Adipocyte (in vitro differentiated cells): ENCODE measurements around the gene ZFHX3.

Source experiments
- DNase-seq: peaks from one replicate; pipeline ENCODE4 v3.0.0-alpha.2; 2015; ENCODE audit warnings: low read depth
- H3K27me3 ChIP-seq: replicated peaks from 2 replicates; pipeline ENCODE4 v1.7.0; 2013; ENCODE audit warnings: mild to moderate bottlenecking, low read length, moderate library complexity; ENCODE audit not compliant: control insufficient read depth, insufficient read depth
- H3K36me3 ChIP-seq: 2 replicates; pipeline ENCODE4 v1.7.0; 2013; ENCODE audit warnings: low read length, mild to moderate bottlenecking, moderate library complexity; ENCODE audit not compliant: control insufficient read depth, insufficient read depth, severe bottlenecking
- H3K4me1 ChIP-seq: 2 replicates; pipeline ENCODE4 v1.7.0; 2013; ENCODE audit warnings: mild to moderate bottlenecking, low read length, moderate library complexity; ENCODE audit not compliant: control insufficient read depth, insufficient read depth
- H3K4me3 ChIP-seq: 2 replicates; pipeline ENCODE4 v1.7.0; 2013; ENCODE audit warnings: mild to moderate bottlenecking, low read length, moderate library complexity
- H3K9ac ChIP-seq: 2 replicates; pipeline ENCODE4 v1.7.0; 2013; ENCODE audit warnings: mild to moderate bottlenecking, low read length, moderate library complexity
- H3K9me3 ChIP-seq: 2 replicates; pipeline ENCODE4 v1.7.0; 2013; ENCODE audit warnings: mild to moderate bottlenecking, low read length, moderate library complexity; ENCODE audit not compliant: control insufficient read depth

Gene ZFHX3

DNA sequence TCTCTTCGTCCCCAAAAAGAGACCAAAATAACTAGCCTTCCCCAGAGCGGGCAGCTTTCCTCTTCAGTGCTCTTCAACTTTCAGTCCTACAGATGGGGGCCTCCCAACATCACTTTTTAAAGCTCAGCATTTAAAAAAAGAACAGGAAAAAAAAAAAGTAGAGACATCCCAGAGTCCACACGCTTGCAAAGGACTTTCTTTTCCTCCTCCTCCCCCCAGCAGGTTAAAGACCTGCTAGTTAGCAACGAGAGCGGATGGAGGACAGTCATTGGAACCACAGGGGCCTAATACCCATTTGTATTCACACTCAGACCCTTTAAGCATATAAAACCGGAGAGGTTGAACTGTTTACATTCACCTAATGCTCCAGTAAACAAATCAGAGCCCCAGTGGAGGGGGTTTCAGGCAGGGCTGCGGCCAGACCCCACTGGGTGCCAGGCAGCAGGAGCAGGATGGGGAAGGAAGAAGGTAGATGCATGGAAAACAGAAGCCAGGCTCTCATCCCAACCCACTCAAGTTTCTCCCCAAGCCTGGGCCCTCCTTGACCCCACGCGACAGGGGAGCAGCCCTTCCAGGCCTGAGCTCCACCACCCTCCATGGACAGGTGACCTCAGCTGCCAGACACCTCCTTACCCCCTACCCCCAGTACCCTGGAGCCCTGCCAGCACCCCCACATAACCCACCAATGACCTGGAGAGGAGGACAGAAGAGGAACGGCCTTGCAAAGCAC, 15.2 kb downstream of the ZFHX3 start:
- Histone ChIP-seq H3K9ac (no peak overlapping the region), H3K4me1 (no peaks in the 10 kb centered on the region), H3K36me3 (no peaks in the 10 kb centered on the region), H3K27me3 (no peaks in the 10 kb centered on the region), H3K4me3 (no peak overlapping the region), H3K9me3 (no peaks in the 10 kb centered on the region)
- no peak for DNase-seq

DNA sequence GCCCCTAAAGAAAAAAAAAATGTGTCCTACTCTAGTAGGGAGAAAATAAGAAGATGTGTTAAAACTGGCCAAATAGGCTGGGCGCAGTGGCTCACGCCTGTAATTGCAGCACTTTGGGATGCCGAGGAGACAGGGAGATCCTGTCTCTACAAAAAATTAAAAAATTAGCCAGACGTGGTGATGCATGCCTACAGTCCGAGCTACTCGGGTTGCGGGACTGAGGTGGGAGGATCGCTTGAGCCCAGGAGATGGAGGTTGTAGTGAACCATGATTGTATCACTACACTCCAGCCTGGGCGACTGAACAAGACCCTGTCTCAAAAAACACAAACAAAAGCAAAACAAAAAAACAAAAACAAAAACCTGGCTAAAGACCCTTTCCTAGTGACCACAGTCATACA, 15.9 kb downstream of the ZFHX3 start:
- no peaks in the 10 kb centered on the region for H3K36me3 ChIP-seq
- no peaks in the 10 kb centered on the region for H3K27me3 ChIP-seq
- no peaks in the 10 kb centered on the region for H3K4me1 ChIP-seq
- no peak overlapping the region for H3K9ac ChIP-seq
- DNase-seq: no peak
- no peaks in the 10 kb centered on the region for H3K9me3 ChIP-seq
- H3K4me3 ChIP-seq: no peak overlapping the region

DNA sequence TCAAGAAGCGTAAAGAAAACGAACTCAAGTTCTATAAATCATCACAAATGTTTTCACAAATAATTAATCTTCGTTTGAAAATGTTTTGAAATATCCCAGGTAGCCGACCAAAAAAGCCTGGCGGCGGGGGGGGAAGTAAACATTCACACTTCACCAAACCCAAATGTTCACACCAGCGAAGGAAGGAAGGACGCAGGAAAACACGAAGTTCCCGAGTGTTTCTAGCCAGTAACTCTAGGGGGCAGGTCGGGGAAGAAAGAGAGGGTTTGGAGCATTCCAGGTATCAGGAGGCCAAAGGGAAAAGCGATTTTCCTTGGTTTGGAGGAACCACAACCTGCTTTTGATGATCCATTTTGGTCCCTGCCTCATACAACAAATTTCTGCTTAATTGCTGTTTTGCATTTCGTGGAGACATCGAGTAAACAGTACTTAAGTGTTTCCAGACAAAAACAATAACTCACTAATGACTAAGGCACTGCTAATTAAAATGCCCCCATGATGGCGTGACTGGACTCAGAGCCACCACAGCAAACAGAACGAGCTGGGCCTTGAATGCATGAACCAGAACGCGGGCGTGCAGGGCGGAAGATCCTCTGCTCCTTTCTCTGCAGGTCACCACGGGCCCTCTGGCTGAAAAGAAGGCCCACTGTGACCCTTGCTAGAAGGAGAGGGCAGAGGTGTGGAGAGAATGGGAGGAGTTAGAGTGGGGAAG, 16.6 kb downstream of the ZFHX3 start:
- DNase-seq: peak; percentile 51
- H3K27me3 ChIP-seq: no peaks in the 10 kb centered on the region
- no peaks in the 10 kb centered on the region for H3K9me3 ChIP-seq
- no peak overlapping the region for H3K9ac ChIP-seq
- no peaks in the 10 kb centered on the region for H3K36me3 ChIP-seq
- no peaks in the 10 kb centered on the region for H3K4me1 ChIP-seq
- H3K4me3 ChIP-seq: no peak overlapping the region

DNA sequence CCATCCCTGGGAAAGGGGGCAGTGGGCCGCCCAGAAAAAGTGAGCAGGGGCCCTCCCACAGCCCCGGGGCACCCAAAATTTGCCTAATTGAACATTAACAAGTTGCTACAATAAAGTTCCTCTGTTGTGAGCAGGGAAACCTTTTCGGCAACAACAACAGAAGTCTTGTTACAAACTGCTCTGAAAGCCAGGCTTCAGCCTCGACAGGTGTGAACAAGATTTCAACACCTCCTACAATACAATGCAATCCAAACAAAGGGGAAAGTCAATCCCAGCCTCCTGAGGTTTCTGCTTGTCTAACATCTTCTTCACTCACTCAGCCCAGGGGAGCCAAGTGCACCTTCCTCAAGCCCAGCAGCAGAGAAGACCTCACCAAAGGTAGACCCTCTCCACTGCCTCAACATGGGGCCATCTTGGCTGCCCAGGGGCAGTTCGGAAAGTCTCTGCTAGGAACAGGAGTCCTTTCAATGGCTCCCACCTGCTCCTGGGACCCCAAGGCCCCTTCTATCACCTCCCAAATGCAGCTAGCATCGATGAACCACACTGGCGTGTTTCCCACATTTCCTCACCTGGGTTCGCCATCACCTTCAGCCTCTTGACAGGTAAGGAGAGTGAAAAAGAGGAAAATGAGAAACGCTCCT, 19.1 kb downstream of the ZFHX3 start:
- no peak for DNase-seq
- Histone ChIP-seq H3K36me3 (no peaks in the 10 kb centered on the region), H3K4me3 (no peak overlapping the region), H3K9me3 (no peaks in the 10 kb centered on the region), H3K27me3 (no peaks in the 10 kb centered on the region), H3K9ac (no peak overlapping the region), H3K4me1 (peaks cover 18% of the 10 kb centered on the region)

DNA sequence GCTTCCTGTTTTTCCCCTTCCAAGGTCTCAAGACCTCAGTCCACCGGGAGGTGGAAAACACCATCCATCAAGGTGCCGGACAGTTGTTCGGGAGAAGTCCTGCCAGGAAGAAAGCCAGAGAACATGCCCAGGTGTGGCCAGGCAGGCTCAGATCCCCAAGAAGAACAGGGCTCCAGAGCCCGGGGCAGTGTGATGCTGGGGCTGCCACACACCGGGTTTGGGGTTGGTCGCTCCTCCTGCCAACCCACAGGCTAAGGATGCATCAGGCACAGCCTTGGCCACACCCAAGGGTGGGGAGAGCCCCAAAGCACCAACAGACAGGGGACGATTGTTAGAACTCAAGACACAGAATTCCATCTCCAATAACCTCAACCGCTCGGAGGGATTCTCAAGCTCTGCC, 19.7 kb downstream of the ZFHX3 start:
- Histone ChIP-seq H3K36me3 (no peaks in the 10 kb centered on the region), H3K4me3 (no peak overlapping the region), H3K27me3 (no peaks in the 10 kb centered on the region), H3K9me3 (no peaks in the 10 kb centered on the region), H3K4me1 (peaks cover 18% of the 10 kb centered on the region), H3K9ac (no peak overlapping the region)
- DNase-seq: no peak

DNA sequence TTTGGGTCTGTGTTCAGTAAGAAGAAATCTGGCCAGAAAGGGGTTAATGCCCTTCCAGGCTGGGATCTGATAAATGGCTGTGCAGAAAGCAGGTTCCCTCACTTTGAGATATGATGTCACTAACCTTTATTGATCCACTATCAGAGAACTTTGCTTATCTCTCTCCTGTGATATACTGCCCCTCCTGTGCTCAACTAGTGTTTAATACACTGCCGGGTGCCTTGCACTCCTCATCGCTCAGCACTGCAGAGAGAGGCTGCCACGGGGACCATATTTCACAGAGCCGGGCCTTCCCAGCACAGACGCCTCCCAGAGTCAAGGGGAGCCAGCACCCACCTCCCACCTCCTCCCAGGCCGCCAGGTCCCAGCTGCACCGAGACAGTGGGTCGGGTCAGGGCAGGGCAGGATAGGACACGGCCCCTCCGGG, 20.2 kb downstream of the ZFHX3 start:
- Histone ChIP-seq H3K4me1 (peaks cover 18% of the 10 kb centered on the region), H3K4me3 (no peak overlapping the region), H3K36me3 (no peaks in the 10 kb centered on the region), H3K9ac (no peak overlapping the region), H3K9me3 (no peaks in the 10 kb centered on the region), H3K27me3 (no peaks in the 10 kb centered on the region)
- no peak for DNase-seq

DNA sequence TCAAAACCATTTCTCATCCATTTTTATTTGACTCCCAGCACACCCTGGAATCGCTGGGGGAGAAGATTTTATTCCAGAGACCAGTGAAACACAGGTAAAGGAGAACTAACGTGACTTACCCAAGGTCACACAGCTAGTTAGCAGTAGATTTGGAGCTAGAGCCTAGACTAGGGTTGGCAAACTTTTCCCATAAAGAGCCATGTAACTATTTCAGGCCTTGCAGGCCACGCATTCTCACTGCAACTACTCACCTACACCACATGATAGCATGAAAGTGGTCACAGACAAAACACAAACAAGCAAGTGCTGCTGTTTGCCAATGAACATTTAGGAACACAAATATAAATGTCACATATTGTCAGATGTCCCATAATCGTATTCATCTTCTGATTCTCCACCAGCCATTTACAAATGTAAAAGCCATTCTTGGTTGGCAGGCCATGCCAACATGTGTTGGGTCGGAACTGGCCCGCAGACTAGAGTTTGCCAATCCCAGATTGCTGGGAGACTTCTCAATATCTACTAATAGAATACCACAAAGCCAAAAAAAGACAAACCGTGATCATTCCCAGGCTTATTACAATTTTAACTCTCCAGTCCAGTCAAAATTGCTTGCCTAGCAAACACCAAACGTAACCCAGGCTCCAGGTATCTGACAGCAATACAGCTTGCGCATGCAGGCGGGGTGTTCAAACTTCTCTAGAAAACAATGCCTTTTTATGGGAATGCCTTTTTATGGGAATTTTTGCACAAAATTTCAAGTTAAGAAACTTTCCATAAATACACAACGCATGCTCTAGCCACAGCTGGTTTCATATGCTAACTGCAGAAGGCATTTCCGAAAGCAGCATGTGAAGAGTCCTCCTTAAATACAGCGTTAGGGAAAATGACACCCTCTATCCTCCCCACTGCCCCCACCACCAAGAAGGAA, 20.9 kb downstream of the ZFHX3 start:
- Histone ChIP-seq H3K9ac (no peak overlapping the region), H3K9me3 (no peaks in the 10 kb centered on the region), H3K27me3 (no peaks in the 10 kb centered on the region), H3K4me3 (no peak overlapping the region), H3K36me3 (no peaks in the 10 kb centered on the region), H3K4me1 (peaks cover 18% of the 10 kb centered on the region)
- no peak for DNase-seq

DNA sequence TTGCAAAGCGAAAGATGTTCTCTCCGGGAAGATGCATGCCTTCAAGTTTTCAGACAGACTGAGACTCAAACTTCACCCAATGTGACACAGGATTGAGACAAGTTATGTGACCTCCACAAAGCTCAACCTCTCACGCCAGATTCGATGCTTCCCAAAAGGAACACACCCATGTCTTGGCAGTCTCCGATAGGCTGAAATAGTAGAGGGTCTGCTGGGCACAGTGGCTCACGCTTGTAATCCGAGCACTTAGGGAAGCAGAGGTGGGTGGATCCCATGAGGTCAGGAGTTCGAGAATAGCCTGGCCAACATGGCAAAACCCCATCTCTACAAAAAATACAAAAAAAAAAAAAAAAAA, 22.1 kb downstream of the ZFHX3 start:
- no peaks in the 10 kb centered on the region for H3K27me3 ChIP-seq
- H3K4me3 ChIP-seq: no peak overlapping the region
- DNase-seq: no peak
- H3K9me3 ChIP-seq: no peaks in the 10 kb centered on the region
- no peak overlapping the region for H3K9ac ChIP-seq
- H3K36me3 ChIP-seq: no peaks in the 10 kb centered on the region
- H3K4me1 ChIP-seq: peaks cover 21% of the 10 kb centered on the region

DNA sequence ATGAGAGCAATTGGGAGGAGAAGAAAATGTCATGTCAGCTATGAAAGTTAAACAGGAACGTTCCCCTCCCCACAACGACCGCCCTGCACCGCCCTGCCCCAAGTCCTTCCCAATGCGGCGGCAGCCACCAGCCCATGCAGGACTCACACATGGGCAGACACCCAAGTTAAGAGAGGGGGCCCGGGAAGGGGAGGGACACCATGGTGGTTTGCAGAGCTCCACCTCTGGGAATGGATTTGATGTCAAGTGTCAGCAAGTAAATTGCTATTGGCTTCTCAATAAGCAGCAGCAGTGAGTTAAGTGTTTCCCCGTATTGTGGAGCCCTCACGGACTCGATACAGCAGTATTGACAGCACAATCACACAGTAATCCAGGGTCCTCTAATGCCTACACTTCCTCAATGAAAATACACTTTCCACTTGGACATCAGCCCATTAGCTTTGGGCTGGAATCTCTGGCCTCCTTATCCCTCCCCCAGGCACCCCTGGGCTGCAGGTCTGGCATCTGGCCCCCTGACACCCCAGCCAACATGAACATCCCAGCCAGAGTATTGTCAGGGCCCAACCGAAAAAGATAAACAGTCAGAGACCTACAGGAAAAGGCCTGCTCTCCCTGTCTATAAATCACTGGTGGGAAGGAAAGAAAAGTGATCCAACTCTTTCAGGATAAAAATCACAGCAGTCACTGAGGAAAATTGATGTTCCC, 22.6 kb downstream of the ZFHX3 start:
- DNase-seq: no peak
- no peaks in the 10 kb centered on the region for H3K27me3 ChIP-seq

DNA sequence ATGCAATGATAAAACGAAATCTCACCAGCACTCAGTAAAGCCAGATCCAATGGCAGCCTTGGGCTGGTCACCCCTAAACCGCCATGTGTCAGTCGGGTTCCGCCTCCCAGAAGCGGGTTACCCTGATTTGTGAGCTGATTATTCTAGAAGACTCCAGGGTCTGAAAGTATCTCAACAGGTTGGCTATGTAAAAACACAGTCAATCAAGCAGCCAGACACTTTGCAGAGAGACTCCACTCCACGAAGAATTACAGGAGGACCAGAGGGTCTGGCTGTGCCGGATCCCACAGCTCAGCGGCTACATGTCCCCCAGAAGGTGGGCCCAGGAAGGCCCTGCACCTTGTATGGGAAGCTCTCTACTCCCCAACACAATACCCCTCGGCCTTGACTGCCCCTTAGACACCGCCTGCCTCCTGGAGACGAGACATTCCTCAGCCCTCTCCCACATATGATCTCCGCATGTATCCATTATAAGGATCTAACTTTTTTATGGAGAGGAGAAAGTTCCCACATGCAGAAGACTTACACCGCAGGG, 23.3 kb downstream of the ZFHX3 start:
- no peaks in the 10 kb centered on the region for H3K9me3 ChIP-seq
- peaks cover 31% of the 10 kb centered on the region for H3K4me1 ChIP-seq
- no peak for DNase-seq
- no peaks in the 10 kb centered on the region for H3K36me3 ChIP-seq
- H3K27me3 ChIP-seq: no peaks in the 10 kb centered on the region
- H3K9ac ChIP-seq: no peak overlapping the region
- H3K4me3 ChIP-seq: no peak overlapping the region

More for the DNA sequence above, 22.6 kb downstream of the ZFHX3 start:
- Histone ChIP-seq H3K4me1 (peaks cover 25% of the 10 kb centered on the region), H3K9ac (no peak overlapping the region), H3K36me3 (no peaks in the 10 kb centered on the region), H3K9me3 (no peaks in the 10 kb centered on the region), H3K4me3 (no peak overlapping the region)
